PC-9 (cell line): Measurements from ENCODE around the gene KLHL36. TPM values are rescaled to one million over a fixed set of nuclear protein-coding genes. Genes with fewer than 3 reads are reported as not detected.

ENCODE experiments used
- BruUV-seq: library from RNA; stranded (reverse); fragments of 400-500 nt; replicated peaks from 2 replicates; lab custom pipeline; 2021; lab: Mats Ljungman, UMichigan
- CTCF ChIA-PET: fragments of 300-600 bp; sonication (Branson Sonifier 250); formaldehyde crosslinking; loops from one replicate; lab custom pipeline; 2022; ENCODE audit warnings: antibody characterized with exemption; lab: Charles Lee
- POLR2A ChIA-PET: fragments of 300-600 bp; sonication (Branson Sonifier 250); formaldehyde crosslinking; loops from one replicate; lab custom pipeline; 2022; ENCODE audit warnings: antibody characterized with exemption; ENCODE audit not compliant: unreplicated experiment; lab: Charles Lee
- DNase-seq, 2 experiments: peaks; one replicate each; pipeline versions ENCODE4 v3.0.0 to v3.0.0-alpha.2; 2015 to 2022; ENCODE audit warnings: mixed read lengths in 1 of 2
- H2AFZ ChIP-seq: fragments of 200-600 bp; sonication (generic); 2 replicates; pipeline ENCODE4 v1.8.1; 2017; ENCODE audit warnings: antibody characterized with exemption
- H3F3A ChIP-seq: fragments of 200-600 bp; sonication (generic); 2 replicates; pipeline ENCODE4 v1.8.1; 2017; ENCODE audit warnings: antibody characterized with exemption, mild to moderate bottlenecking, low read depth; ENCODE audit not compliant: insufficient read depth
- H3K27ac ChIP-seq: fragments of 200-600 bp; sonication (generic); 2 replicates; pipeline ENCODE4 v1.6.1; 2016; ENCODE audit warnings: mixed run types
- H3K27me3 ChIP-seq: fragments of 200-600 bp; sonication (generic); 2 replicates; pipeline ENCODE4 v1.6.1; 2016; ENCODE audit warnings: low read depth, mixed run types; ENCODE audit not compliant: insufficient read depth
- H3K36me3 ChIP-seq: fragments of 200-600 bp; sonication (generic); 2 replicates; pipeline ENCODE4 v1.6.1; 2016; ENCODE audit warnings: low read depth, mixed run types
- H3K4me1 ChIP-seq: fragments of 200-600 bp; sonication (generic); replicated peaks from 2 replicates; pipeline ENCODE4 v1.6.1; 2016; ENCODE audit warnings: mixed run types; ENCODE audit not compliant: insufficient read depth
- H3K4me2 ChIP-seq: fragments of 200-600 bp; sonication (generic); 2 replicates; pipeline ENCODE4 v1.6.1; 2017; ENCODE audit warnings: mixed run types
- H3K4me3 ChIP-seq: fragments of 200-600 bp; sonication (generic); 2 replicates; pipeline ENCODE4 v1.6.1; 2016; ENCODE audit warnings: mixed run types
- H3K79me2 ChIP-seq: fragments of 200-600 bp; sonication (generic); 2 replicates; pipeline ENCODE4 v1.6.1; 2017; ENCODE audit warnings: low read depth, mixed run types
- H3K9me2 ChIP-seq: fragments of 200-600 bp; sonication (generic); 2 replicates; pipeline ENCODE4 v1.8.1; 2017; ENCODE audit warnings: mild to moderate bottlenecking; ENCODE audit not compliant: insufficient read depth
- H3K9me3 ChIP-seq: fragments of 200-600 bp; sonication (generic); 2 replicates; pipeline ENCODE4 v1.8.1; 2016; ENCODE audit warnings: low read depth; ENCODE audit not compliant: insufficient read depth
- H4K20me1 ChIP-seq: fragments of 200-600 bp; sonication (generic); 2 replicates; pipeline ENCODE4 v1.8.1; 2017; ENCODE audit not compliant: insufficient read depth
- EZH2 ChIP-seq: fragments of 200-600 bp; sonication (generic); IDR thresholded peaks from 2 replicates; pipeline ENCODE4 v1.8.0; 2017; ENCODE audit warnings: antibody characterized with exemption, low read depth
- intact Hi-C: fragments of 100-400 bp; cut with micrococcal nuclease; formaldehyde crosslinking; loops from one replicate; pipeline ENCODE4 v1.10.0; 2022; ENCODE audit not compliant: unreplicated experiment
- total RNA-seq: library from RNA; stranded (reverse); gene quantifications from 2 replicates; pipeline ENCODE4 v1.2.3, GENCODE V29; 2021
- TF ChIP-seq, protein P1 (sequence below): fragments of 200-600 bp; sonication (generic); conservative IDR thresholded peaks from 2 replicates; pipeline ENCODE4 v1.6.1; 2017; ENCODE audit warnings: mixed run types, antibody characterized with exemption, mild to moderate bottlenecking, moderate library complexity

The KLHL36 gene
- total RNA-seq, 1 experiment from 2014 or later, result 73.8 TPM

DNA sequence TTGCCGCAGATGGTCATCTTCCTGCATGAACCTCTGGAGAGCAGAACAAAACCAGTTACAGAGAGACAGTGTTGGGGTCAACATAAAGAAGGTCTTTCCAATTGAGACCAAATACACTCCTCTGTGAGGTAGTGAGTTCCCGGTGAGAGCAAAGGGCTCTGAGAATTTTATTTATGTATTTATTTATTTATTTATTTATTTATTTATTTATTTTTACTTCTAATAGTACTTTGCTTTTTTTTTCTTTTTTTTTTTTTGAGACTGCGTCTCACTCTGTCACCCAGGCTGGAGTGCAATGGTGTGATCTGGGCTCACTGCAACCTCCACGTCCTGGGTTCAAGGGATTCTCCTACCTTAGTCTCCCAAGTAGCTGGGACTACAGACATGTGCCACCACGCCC lies 18.3 kb upstream of the KLHL36 start:
- H3K36me3 ChIP-seq, result no peaks in the 10 kb centered on the region
- ChIA-PET CTCF (no interaction called here), POLR2A (no interaction called here)
- H3K79me2 ChIP-seq, result no peaks in the 10 kb centered on the region
- intact Hi-C loops, result no loop called here
- no peak overlapping the region for H2AFZ ChIP-seq
- DNase-seq, result no peak
- no peaks in the 10 kb centered on the region for H3F3A ChIP-seq
- H4K20me1 ChIP-seq, result no peaks in the 10 kb centered on the region
- TF ChIP-seq, protein P1, sequence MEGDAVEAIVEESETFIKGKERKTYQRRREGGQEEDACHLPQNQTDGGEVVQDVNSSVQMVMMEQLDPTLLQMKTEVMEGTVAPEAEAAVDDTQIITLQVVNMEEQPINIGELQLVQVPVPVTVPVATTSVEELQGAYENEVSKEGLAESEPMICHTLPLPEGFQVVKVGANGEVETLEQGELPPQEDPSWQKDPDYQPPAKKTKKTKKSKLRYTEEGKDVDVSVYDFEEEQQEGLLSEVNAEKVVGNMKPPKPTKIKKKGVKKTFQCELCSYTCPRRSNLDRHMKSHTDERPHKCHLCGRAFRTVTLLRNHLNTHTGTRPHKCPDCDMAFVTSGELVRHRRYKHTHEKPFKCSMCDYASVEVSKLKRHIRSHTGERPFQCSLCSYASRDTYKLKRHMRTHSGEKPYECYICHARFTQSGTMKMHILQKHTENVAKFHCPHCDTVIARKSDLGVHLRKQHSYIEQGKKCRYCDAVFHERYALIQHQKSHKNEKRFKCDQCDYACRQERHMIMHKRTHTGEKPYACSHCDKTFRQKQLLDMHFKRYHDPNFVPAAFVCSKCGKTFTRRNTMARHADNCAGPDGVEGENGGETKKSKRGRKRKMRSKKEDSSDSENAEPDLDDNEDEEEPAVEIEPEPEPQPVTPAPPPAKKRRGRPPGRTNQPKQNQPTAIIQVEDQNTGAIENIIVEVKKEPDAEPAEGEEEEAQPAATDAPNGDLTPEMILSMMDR, result no peak
- TF ChIP-seq EZH2, result no peak
- no peaks in the 10 kb centered on the region for H3K27me3 ChIP-seq
- BruUV-seq, result no TSS peak
- H3K9me3 ChIP-seq, result no peaks in the 10 kb centered on the region
- no peak overlapping the region for H3K4me2 ChIP-seq
- no peak overlapping the region for H3K27ac ChIP-seq
- no peaks in the 10 kb centered on the region for H3K9me2 ChIP-seq
- H3K4me3 ChIP-seq, result no peak overlapping the region
- no peaks in the 10 kb centered on the region for H3K4me1 ChIP-seq

GRCh38 chr16:84630446-84631152 lies 17.7 kb upstream of the KLHL36 start:
- CTCF ChIA-PET, result no interaction called here
- H3K9me3 ChIP-seq, result no peaks in the 10 kb centered on the region
- BruUV-seq, result no TSS peak
- H3K36me3 ChIP-seq, result no peaks in the 10 kb centered on the region
- no peaks in the 10 kb centered on the region for H4K20me1 ChIP-seq
- H3K4me2 ChIP-seq, result no peak overlapping the region
- H3K4me1 ChIP-seq, result no peaks in the 10 kb centered on the region
- H3K9me2 ChIP-seq, result no peaks in the 10 kb centered on the region
- H3K27me3 ChIP-seq, result no peaks in the 10 kb centered on the region
- H3K79me2 ChIP-seq, result no peaks in the 10 kb centered on the region
- H3F3A ChIP-seq, result no peaks in the 10 kb centered on the region
- intact Hi-C loops, result no loop called here
- POLR2A ChIA-PET, result no interaction called here
- TF ChIP-seq, protein P1, result no peak
- TF ChIP-seq EZH2, result no peak
- no peak for DNase-seq
- H3K27ac ChIP-seq, result no peak overlapping the region
- no peak overlapping the region for H3K4me3 ChIP-seq
- H2AFZ ChIP-seq, result no peak overlapping the region

GRCh38 chr16:84631153-84631466 lies 17.2 kb upstream of the KLHL36 start:
- ChIA-PET CTCF (no interaction called here), POLR2A (no interaction called here)
- Histone ChIP-seq H3K4me2 (no peak overlapping the region), H3K27me3 (no peaks in the 10 kb centered on the region), H3K27ac (no peak overlapping the region), H2AFZ (no peak overlapping the region), H3K4me3 (no peak overlapping the region), H3K36me3 (no peaks in the 10 kb centered on the region), H3K9me2 (no peaks in the 10 kb centered on the region), H3F3A (no peaks in the 10 kb centered on the region), H4K20me1 (no peaks in the 10 kb centered on the region), H3K4me1 (no peaks in the 10 kb centered on the region), H3K9me3 (no peaks in the 10 kb centered on the region), H3K79me2 (no peaks in the 10 kb centered on the region)
- no peak for DNase-seq
- no TSS peak for BruUV-seq
- intact Hi-C loops, result no loop called here
- no peak for TF ChIP-seq EZH2
- TF ChIP-seq, protein P1, result no peak
